GM12891 (cell line): ENCODE measurements around the gene EGF.

Experiments used
- POLR2A ChIP-seq: IDR thresholded peaks from 2 replicates; pipeline ENCODE4 v1.6.1; 2011; ENCODE audit warnings: low read depth, low read length, control low read depth
- POLR2AphosphoS5 ChIP-seq: IDR thresholded peaks from 2 replicates; pipeline ENCODE4 v1.6.1; 2011; ENCODE audit warnings: low read depth, low read length, control low read depth
- TAF1 ChIP-seq: IDR thresholded peaks from 2 replicates; pipeline ENCODE4 v1.6.1; 2011; ENCODE audit warnings: low read depth, low read length, control low read depth

GRCh38 chr4:110010797-110011196 lies 98.1 kb downstream of the EGF start:
- no peak for TF ChIP-seq POLR2A
- TF ChIP-seq TAF1 = no peak
- no peak for TF ChIP-seq POLR2AphosphoS5
